Measurements from ENCODE around the gene ATAD5.
A peak's percentile ranks its signal among the peaks of the same experiment; 100 is the strongest.

- no peak for TF ChIP-seq EZH2 (IDR thresholded peaks at IDR 0.05)
- TF ChIP-seq POLR2AphosphoS5 (IDR thresholded peaks at IDR 0.05; ENCODE audit: borderline replicate concordance, low read depth, low read length): peak; percentile 87
- no peak for TF ChIP-seq FOXP2 (optimal IDR thresholded peaks at IDR 0.05; ENCODE audit: control extremely low read depth, extremely low read length, insufficient read depth)
These were observed at the start of gene ATAD5 for GRCh38 chr17:30831663-30832437.
